Measurements from ENCODE around the gene ANXA6. TPM values are rescaled to one million over a fixed set of nuclear protein-coding genes. Genes with fewer than 3 reads are reported as not detected.

Gene ANXA6
- total RNA-seq, 1 experiment from 2014 or later, result 98.2 TPM

GRCh38 chr5:151139646-151140045, 17.9 kb downstream of the ANXA6 start:
- in situ Hi-C loops (cut with HindIII; ENCODE audit: low pct_unique_long_range_greater_than_20kb, low sequenced_read_pairs), result no loop called here
- DNase-seq (ENCODE audit: low read depth), result no peak

DNA sequence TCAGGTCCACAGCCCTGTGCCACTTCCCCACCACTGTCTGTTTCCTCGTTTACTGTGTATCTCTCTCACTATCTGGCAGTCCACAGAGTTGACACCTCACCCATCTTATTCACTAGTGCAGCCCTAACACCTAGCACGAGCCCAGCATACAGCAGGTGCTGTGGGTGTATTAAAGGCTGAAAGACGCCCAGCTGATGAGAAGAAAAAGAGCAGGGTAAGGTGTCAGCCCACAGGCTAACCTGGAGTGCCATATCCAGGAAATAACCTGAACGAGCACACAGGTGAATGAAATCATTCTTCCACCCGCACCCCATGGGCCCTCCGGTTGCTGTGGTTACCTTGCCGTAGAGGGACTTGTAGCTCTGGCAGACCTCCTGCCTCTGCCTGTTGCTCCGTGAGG, 18.6 kb downstream of the ANXA6 start:
- no peak for DNase-seq (ENCODE audit: low read depth)
- in situ Hi-C loops (cut with HindIII; ENCODE audit: low pct_unique_long_range_greater_than_20kb, low sequenced_read_pairs), result no loop called here

- in situ Hi-C loops (cut with HindIII; ENCODE audit: low pct_unique_long_range_greater_than_20kb, low sequenced_read_pairs), result no loop called here
- DNase-seq (ENCODE audit: low read depth), result no peak
Observed at GRCh38 chr5:151138114-151138513, 19.5 kb downstream of the ANXA6 start.

DNA sequence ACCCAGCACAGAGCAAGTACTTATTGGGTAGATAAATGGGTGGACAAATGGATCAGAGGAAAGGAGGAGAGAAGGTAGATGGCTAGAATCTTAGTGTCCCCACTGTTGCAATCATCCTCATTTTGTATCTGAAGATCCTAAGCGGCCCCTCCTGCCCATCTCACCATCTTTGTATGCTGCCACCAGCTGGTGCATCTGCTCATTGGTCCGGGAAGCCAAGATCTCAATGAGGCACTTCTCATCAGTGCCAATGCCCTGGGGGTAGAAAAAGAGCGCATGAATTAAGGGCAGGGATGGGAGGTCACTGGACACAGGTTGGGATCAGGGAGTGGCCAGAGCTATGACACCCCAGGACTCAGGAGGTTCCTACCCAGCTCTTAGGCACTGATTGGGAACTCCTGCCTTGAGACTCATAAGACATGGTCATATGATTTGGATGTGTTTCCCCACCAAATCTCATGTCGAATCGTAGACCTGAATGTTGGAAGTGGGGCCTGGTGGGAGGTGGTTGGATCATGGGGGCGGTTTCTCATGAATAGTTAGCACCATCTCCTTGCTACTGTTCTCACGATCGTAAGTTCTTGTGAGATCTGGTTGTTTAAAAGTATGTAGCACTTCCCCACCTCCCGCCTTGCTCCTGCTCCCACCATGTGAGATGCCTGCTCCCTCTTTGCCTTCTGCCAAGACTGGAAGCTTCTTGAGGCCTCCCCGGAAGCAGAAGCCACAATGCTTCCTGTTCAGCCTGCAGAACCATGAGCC, 20.3 kb downstream of the ANXA6 start:
- in situ Hi-C loops (cut with HindIII; ENCODE audit: low pct_unique_long_range_greater_than_20kb, low sequenced_read_pairs), result no loop called here
- DNase-seq (ENCODE audit: low read depth), result no peak

- in situ Hi-C loops (cut with HindIII; ENCODE audit: low pct_unique_long_range_greater_than_20kb, low sequenced_read_pairs), result no loop called here
Observed at GRCh38 chr5:151134228-151134627, 23.4 kb downstream of the ANXA6 start.

GRCh38 chr5:151132963-151133362, 24.6 kb downstream of the ANXA6 start:
- in situ Hi-C loops (cut with HindIII; ENCODE audit: low pct_unique_long_range_greater_than_20kb, low sequenced_read_pairs), result no loop called here
- DNase-seq (ENCODE audit: low read depth), result no peak

More at GRCh38 chr5:151134228-151134627, 23.4 kb downstream of the ANXA6 start:
- no peak for DNase-seq (ENCODE audit: low read depth)

DNA sequence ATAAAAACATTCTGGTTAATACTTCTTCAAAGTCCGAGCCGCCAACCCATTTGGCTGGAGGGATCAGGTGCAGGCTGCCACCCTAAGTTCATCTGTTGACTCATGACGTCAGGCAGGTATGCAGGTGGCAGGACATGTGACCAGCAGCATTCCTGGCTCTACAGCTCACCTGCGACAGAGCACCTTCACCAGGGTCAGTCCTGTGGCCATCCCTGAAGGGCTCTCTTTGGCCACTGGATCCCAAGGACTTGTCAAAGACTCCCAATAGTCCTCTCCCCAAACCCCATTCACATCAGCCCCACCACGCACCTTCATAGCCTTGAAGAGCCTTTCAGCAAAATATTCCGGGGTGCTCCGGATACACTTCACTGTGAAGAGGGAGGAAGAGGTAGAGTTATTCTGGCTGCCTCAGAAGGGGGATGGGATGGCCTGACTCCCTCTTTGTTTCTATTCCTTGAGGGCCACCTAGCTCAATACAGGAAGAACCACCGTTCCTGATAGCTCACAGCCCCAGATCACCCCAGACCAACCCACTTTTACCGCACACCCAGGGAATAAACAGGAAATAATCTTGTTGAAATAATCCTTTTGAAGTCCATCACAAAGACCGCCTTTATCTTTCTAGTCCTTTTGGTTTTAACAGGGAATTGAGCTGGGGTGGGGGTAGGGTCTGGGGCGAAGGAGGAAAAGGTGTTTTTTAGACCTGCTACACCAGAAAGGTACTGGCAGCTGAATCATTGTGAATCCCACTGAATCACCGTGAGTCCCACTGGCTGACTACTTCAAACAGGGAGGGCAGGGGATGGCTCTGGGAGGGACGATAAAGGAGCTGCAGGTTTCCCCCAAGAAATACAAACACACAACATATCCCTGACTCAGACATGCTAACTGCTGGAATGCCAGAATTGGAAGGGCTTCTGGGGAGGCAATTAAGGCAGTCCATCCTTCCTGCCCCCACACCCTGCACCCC, 26.4 kb downstream of the ANXA6 start:
- in situ Hi-C loops (cut with HindIII; ENCODE audit: low pct_unique_long_range_greater_than_20kb, low sequenced_read_pairs), result no loop called here

DNA sequence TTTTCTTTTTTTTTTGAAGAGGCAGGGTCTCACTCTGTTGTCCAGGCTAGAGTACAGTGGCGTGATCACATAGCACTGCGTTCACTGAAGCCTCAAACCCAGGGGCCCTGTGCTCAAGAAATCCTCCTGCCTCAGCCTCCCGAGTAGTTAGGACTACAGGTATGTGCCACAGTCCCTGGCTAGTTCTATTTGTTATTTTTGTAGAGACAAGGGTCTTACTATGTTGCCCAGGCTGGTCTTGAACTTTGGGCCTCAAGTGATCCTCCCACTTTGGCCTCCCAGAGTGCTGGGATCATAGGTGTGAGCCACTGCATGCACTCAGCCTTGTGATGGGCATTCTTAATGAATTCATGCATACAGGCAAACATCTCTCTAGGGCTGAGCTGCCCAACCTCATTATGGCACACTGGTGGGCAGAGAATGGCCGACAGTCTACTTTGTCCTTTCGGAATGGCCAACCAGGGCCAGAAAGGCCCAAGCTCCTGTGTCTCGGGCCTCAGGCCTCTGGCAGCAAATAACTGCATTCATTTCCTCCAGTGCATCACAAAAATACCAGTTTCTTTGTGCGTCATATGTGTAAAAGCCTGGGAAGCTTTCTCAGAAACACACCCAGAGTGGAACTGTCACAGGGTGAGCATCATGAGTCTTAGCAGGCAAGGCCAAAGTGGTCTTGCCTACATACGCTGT, 27.2 kb downstream of the ANXA6 start:
- DNase-seq (ENCODE audit: low read depth), result no peak
- in situ Hi-C loops (cut with HindIII; ENCODE audit: low pct_unique_long_range_greater_than_20kb, low sequenced_read_pairs), result no loop called here

More for the DNA sequence above, 26.4 kb downstream of the ANXA6 start:
- no peak for DNase-seq (ENCODE audit: low read depth)

- in situ Hi-C loops (cut with HindIII; ENCODE audit: low pct_unique_long_range_greater_than_20kb, low sequenced_read_pairs), result no loop called here
- DNase-seq (ENCODE audit: low read depth), result no peak
Observed at GRCh38 chr5:151128817-151129216, 28.8 kb downstream of the ANXA6 start.

GRCh38 chr5:151127926-151128325, 29.7 kb downstream of the ANXA6 start:
- in situ Hi-C loops (cut with HindIII; ENCODE audit: low pct_unique_long_range_greater_than_20kb, low sequenced_read_pairs), result no loop called here
- no peak for DNase-seq (ENCODE audit: low read depth)

- in situ Hi-C loops (cut with HindIII; ENCODE audit: low pct_unique_long_range_greater_than_20kb, low sequenced_read_pairs), result no loop called here
- DNase-seq (ENCODE audit: low read depth), result peak; percentile 59
Observed at GRCh38 chr5:151126199-151126645, 31.4 kb downstream of the ANXA6 start.

- no peak for DNase-seq (ENCODE audit: low read depth)
- in situ Hi-C loops (cut with HindIII; ENCODE audit: low pct_unique_long_range_greater_than_20kb, low sequenced_read_pairs), result no loop called here
Observed at GRCh38 chr5:151125421-151125820, 32.2 kb downstream of the ANXA6 start.

DNA sequence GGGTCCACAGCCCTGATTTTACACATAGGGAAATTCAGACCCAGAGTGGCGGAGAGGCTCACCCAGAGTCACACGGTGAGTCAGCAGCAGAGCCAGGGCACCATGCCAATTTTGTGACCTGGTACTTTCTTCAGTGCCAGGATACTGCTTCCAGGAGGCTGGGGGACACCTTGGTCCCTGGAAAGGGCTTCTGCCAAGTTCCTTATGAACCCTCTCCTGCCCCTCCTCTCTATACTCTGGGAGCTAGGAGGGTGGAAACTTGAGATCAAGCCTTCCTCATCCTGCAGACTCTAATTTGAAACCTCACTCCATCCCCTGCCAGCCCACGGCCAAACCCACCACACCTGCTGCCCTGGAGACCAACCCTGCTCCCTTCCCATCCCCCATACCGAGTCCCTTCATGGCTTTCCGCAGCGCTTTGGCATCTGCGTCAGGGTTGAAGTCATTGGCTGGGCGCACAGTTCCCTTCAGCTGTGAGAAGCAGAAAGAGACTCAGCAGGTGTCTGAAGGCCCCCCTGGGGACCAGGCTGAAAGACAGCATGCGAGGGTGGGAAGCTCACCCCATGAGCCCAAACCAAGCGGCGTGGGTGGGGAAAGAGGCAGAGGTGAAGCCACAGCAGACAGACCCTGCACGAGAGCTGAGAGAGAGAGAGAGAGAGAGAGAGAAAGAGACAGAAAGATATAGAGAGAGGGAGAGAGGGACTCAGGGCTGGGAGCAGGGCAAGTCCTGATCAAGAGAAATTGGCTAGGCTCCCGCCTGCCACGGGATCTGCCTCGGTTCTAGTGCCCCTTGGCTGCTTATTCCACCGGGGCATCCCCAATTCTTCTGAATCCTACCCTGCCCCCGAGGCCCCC, 33.5 kb downstream of the ANXA6 start:
- peak; percentile 41 for DNase-seq (ENCODE audit: low read depth)
- in situ Hi-C loops (cut with HindIII; ENCODE audit: low pct_unique_long_range_greater_than_20kb, low sequenced_read_pairs), result no loop called here

GRCh38 chr5:151122828-151123227, 34.8 kb downstream of the ANXA6 start:
- DNase-seq (ENCODE audit: low read depth), result no peak
- in situ Hi-C loops (cut with HindIII; ENCODE audit: low pct_unique_long_range_greater_than_20kb, low sequenced_read_pairs), result no loop called here

GRCh38 chr5:151121665-151122064, 35.9 kb downstream of the ANXA6 start:
- in situ Hi-C loops (cut with HindIII; ENCODE audit: low pct_unique_long_range_greater_than_20kb, low sequenced_read_pairs), result no loop called here
- DNase-seq (ENCODE audit: low read depth), result no peak

DNA sequence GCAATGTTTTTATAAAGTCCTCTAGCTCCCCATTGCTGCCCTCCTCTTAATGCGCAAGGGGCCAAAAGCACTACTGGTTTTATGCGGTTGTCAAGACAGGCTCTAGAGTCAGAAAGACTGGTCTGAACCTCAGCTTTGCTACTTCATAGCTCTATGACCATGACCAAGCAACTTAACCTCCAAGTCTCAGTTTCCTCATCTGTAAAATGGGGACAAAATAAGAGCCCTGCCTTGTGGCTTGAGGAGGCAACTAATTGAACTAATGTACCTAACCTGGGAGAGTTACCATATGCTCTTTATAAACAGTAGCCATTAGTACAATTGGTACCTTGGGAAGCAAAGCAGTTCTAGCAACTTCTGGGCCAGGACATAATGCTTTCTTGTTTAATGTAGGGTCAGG, 36.5 kb downstream of the ANXA6 start:
- in situ Hi-C loops (cut with HindIII; ENCODE audit: low pct_unique_long_range_greater_than_20kb, low sequenced_read_pairs), result no loop called here
- DNase-seq (ENCODE audit: low read depth), result no peak

DNA sequence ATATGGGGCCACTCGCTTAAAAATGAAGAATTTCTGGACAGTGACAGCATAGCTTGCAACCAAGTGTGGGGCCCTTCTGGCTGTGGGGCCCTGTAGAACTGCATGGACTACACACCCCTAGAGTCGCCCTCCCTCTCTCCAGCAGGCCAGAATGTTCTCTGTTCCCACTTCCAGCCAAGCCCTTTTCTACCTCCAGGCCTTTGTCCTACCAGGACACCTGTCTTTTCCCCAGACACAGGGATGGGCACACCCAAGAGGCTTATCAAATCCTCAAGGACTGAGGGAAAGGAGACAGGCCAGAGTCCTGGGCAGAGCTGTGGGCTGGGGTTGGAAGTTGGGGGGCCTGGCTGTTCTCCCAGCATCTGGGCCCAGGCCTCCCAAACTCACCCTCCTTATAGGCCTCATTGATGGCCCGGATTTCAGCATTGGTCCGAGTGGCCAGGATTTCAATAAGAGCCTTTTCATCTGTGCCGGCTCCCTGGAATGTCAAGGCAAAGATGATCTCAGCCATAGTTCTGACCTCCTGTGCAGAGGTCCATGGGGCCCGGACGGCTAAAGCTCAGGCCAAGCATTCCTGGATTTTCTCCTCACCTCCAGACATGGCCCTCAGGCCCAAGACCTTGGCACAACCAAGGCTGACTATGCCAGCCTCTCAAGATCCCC, 38.5 kb downstream of the ANXA6 start:
- in situ Hi-C loops (cut with HindIII; ENCODE audit: low pct_unique_long_range_greater_than_20kb, low sequenced_read_pairs), result no loop called here
- no peak for DNase-seq (ENCODE audit: low read depth)
